ENCODE measurements around the gene SLC45A3. TPM values are rescaled to one million over a fixed set of nuclear protein-coding genes. Genes with fewer than 3 reads are reported as not detected.

SLC45A3 gene
- total RNA-seq, 1 donor = 78.6 TPM

DNA sequence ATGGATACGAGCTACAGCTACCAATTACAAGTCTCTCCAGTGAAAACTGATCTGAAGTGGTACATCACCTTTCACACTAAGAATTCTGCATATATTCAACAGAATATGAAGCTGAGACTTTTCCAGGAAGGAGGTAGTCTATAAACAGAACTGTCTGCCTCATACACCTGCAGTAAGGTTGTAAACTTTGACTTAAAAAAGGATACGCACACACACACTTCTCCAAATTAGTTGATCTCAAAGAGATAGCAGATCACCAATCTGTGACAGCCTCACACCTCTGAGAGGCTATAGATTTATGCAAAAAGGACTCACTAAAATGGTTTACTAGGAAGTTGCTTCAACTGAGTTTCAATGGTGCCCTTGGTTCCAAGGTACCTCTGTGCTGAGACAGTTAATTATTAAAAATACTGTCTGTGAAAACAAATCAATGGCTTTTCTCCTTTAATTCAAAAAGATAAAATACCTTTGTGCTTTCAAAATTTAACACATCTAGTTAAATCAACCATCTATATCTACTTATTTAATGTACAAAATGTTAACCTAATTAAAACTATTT lies 66.4 kb downstream of the SLC45A3 start:
- DNase-seq (ENCODE audit: low read depth in 2 of 3, low spot score in 2 of 3) = no peak

GRCh38 chr1:205612556-205612955 lies 67.8 kb downstream of the SLC45A3 start:
- DNase-seq (ENCODE audit: low read depth in 2 of 3, low spot score in 2 of 3) = no peak

GRCh38 chr1:205612104-205612503 lies 68.2 kb downstream of the SLC45A3 start:
- no peak for DNase-seq (ENCODE audit: low read depth in 2 of 3, low spot score in 2 of 3)

- DNase-seq (ENCODE audit: low read depth in 2 of 3, low spot score in 2 of 3) = no peak
These were observed 69.3 kb downstream of the SLC45A3 start for GRCh38 chr1:205610901-205611466.

GRCh38 chr1:205610036-205610435 lies 70.3 kb downstream of the SLC45A3 start:
- DNase-seq (ENCODE audit: low read depth in 2 of 3, low spot score in 2 of 3) = no peak

Small RNAs within 50 kb of the gene (small RNA-seq; reads per million reads assigned to genes)
- gene RF00017 = not detected

Other genes with a start within 250 kb of the SLC45A3 start
- gene BLACAT1, start 224.5 kb downstream of the SLC45A3 start, total RNA-seq = not detected
- gene CDK18, start 175.8 kb downstream of the SLC45A3 start, total RNA-seq = 8.6 TPM
- 11.6 TPM for gene ELK4, start 48.5 kb downstream of the SLC45A3 start, total RNA-seq
- gene NUCKS1, start 69.7 kb upstream of the SLC45A3 start, total RNA-seq = 35.0 TPM
- 14.0 TPM for gene RAB29, start 95.0 kb upstream of the SLC45A3 start, total RNA-seq
- 7.8 TPM for gene SLC41A1, start 132.7 kb upstream of the SLC45A3 start, total RNA-seq
- 0.54 TPM for gene PM20D1, start 169.6 kb upstream of the SLC45A3 start, total RNA-seq

All from hematopoietic multipotent progenitor cell (in vitro differentiated cells).